Lower leg skin (tissue), 4 donors: Measurements from ENCODE around the gene KLHDC8B. TPM values are rescaled to one million over a fixed set of nuclear protein-coding genes. Genes with fewer than 3 reads are reported as not detected.

Source experiments
- DNase-seq, 2 donors: peaks; one replicate each; pipeline ENCODE4 v3.0.0-alpha.2; 2019; ENCODE audit warnings: low spot score in 2 of 2
- H3K4me3 ChIP-seq: fragments of 200-600 bp; sonication (generic); 2 replicates; pipeline ENCODE4 v1.5.1; 2017; ENCODE audit warnings: mild to moderate bottlenecking, low read depth; ENCODE audit not compliant: poor library complexity, severe bottlenecking
- CTCF ChIP-seq, 3 donors: fragments of 450-650 bp; IDR thresholded peaks; one replicate each; pipeline ENCODE4 v1.5.1; 2016; ENCODE audit warnings: antibody characterized with exemption in 3 of 3, mild to moderate bottlenecking in 3 of 3, moderate library complexity in 2 of 3
- POLR2A ChIP-seq, 2 donors: fragments of 450-650 bp; IDR thresholded peaks; one replicate each; pipeline ENCODE4 v1.6.1; 2016 to 2017; ENCODE audit warnings: antibody characterized with exemption in 2 of 2, mild to moderate bottlenecking in 1 of 2, moderate library complexity in 1 of 2
- WGBS, 2 donors: methylation state at CpG; one replicate each; pipeline ENCODE4 v1.1.5; 2018; 5-methylcytosine and 5-hydroxymethylcytosine counted together
- intact Hi-C: fragments of 100-400 bp; cut with DNase I; formaldehyde crosslinking; loops from one replicate; pipeline ENCODE4 v1.15.0; 2023; ENCODE audit warnings: low total_unique reads
- total RNA-seq, 4 donors: library from RNA; depleted of rRNA; stranded (reverse); fragments of >200 nt; gene quantifications; one replicate each; pipeline ENCODE4 v1.1.0, GENCODE V29; 2016

The KLHDC8B gene
- total RNA-seq, 4 donors from 2014 or later: 52.4 to 65.2 (median 56.0) TPM

GRCh38 chr3:49180116-49180515, 8.7 kb downstream of the KLHDC8B start:
- DNase-seq: no peak
- H3K4me3 ChIP-seq: no peak overlapping the region
- intact Hi-C loops: no loop called here
- no peak for TF ChIP-seq CTCF (IDR thresholded peaks at IDR 0.05)
- TF ChIP-seq POLR2A (IDR thresholded peaks at IDR 0.05): no peak

GRCh38 chr3:49181351-49181750, 10.0 kb downstream of the KLHDC8B start:
- no peak for TF ChIP-seq POLR2A (IDR thresholded peaks at IDR 0.05)
- no peak for TF ChIP-seq CTCF (IDR thresholded peaks at IDR 0.05)
- 72 to 82% methylated on average over 6 of the region's 6 CpGs for WGBS, 2 donors
- intact Hi-C loops: no loop called here
- no peak for DNase-seq
- H3K4me3 ChIP-seq: no peak overlapping the region

GRCh38 chr3:49182682-49183081, 11.3 kb downstream of the KLHDC8B start:
- WGBS, 2 donors: 88 to 99% methylated on average over 16 to 24 of the region's 24 CpGs
- no peak overlapping the region for H3K4me3 ChIP-seq
- TF ChIP-seq POLR2A (IDR thresholded peaks at IDR 0.05) (no peak), CTCF (IDR thresholded peaks at IDR 0.05) (no peak)
- intact Hi-C loops: no loop called here
- no peak for DNase-seq

GRCh38 chr3:49183873-49184272, 12.5 kb downstream of the KLHDC8B start:
- intact Hi-C loops: no loop called here
- TF ChIP-seq POLR2A (IDR thresholded peaks at IDR 0.05) (no peak), CTCF (IDR thresholded peaks at IDR 0.05) (no peak)
- H3K4me3 ChIP-seq: no peak overlapping the region
- DNase-seq: no peak
- 63 to 71% methylated on average over 1 of the region's 1 CpG for WGBS, 2 donors

- TF ChIP-seq POLR2A (IDR thresholded peaks at IDR 0.05) (no peak), CTCF (IDR thresholded peaks at IDR 0.05) (no peak)
- 93 to 97% methylated on average over 1 of the region's 1 CpG for WGBS, 2 donors
- H3K4me3 ChIP-seq: no peak overlapping the region
- intact Hi-C loops: no loop called here
- no peak for DNase-seq
Measured at GRCh38 chr3:49191741-49192140, 20.3 kb downstream of the KLHDC8B start.

- TF ChIP-seq POLR2A (IDR thresholded peaks at IDR 0.05) (no peak), CTCF (IDR thresholded peaks at IDR 0.05) (no peak)
- WGBS, 2 donors: 39 to 43% methylated on average over 3 of the region's 3 CpGs
- no peak overlapping the region for H3K4me3 ChIP-seq
- DNase-seq: no peak
- intact Hi-C loops: no loop called here
Measured at GRCh38 chr3:49198161-49198560, 26.8 kb downstream of the KLHDC8B start.
